ENCODE measurements around the gene CARS2.

The CARS2 gene

GRCh38 chr13:110700641-110701040 is 5.3 kb downstream of the CARS2 start:
- no peaks in the 10 kb centered on the region for H3K27me3 ChIP-seq
- H3K27ac ChIP-seq, result peak overlapping the region; percentile 82
- H3K9me3 ChIP-seq, result no peaks in the 10 kb centered on the region
- H3K36me3 ChIP-seq, result no peaks in the 10 kb centered on the region
- no peak overlapping the region for H3K4me3 ChIP-seq (ENCODE audit: low read depth in 1 of 2, low read length in 1 of 2)
- TF ChIP-seq CTCF (IDR thresholded peaks at IDR 0.05), result no peak
- peaks cover 68 to 82% of the 10 kb centered on the region in 2 experiments for H3K4me1 ChIP-seq (ENCODE audit: control insufficient read depth in 1 of 2, insufficient read depth in 1 of 2, low read depth in 1 of 2, low read length in 1 of 2)

GRCh38 chr13:110700186-110700585 is 5.7 kb downstream of the CARS2 start:
- no peaks in the 10 kb centered on the region for H3K36me3 ChIP-seq

GRCh38 chr13:110699148-110700145 is 6.5 kb downstream of the CARS2 start:
- Histone ChIP-seq H3K4me1 (ENCODE audit: control insufficient read depth in 1 of 2, insufficient read depth in 1 of 2, low read depth in 1 of 2, low read length in 1 of 2) (peaks cover 56 to 70% of the 10 kb centered on the region in 2 experiments), H3K9me3 (no peaks in the 10 kb centered on the region), H3K36me3 (no peaks in the 10 kb centered on the region), H3K4me3 (ENCODE audit: low read depth in 1 of 2, low read length in 1 of 2) (no peak overlapping the region), H3K27ac (peak overlapping the region; percentile 82), H3K27me3 (no peaks in the 10 kb centered on the region)
- no peak for TF ChIP-seq CTCF (IDR thresholded peaks at IDR 0.05)

More at GRCh38 chr13:110700186-110700585, 5.7 kb downstream of the CARS2 start:
- no peak overlapping the region for H3K4me3 ChIP-seq (ENCODE audit: low read depth in 1 of 2, low read length in 1 of 2)
- peaks cover 63 to 78% of the 10 kb centered on the region in 2 experiments for H3K4me1 ChIP-seq (ENCODE audit: control insufficient read depth in 1 of 2, insufficient read depth in 1 of 2, low read depth in 1 of 2, low read length in 1 of 2)
- no peaks in the 10 kb centered on the region for H3K27me3 ChIP-seq
- TF ChIP-seq CTCF (IDR thresholded peaks at IDR 0.05), result no peak
- no peaks in the 10 kb centered on the region for H3K9me3 ChIP-seq
- H3K27ac ChIP-seq, result peak overlapping the region; percentile 82

- Histone ChIP-seq H3K36me3 (no peaks in the 10 kb centered on the region), H3K27ac (peak overlapping the region; percentile 82), H3K27me3 (no peaks in the 10 kb centered on the region), H3K9me3 (no peaks in the 10 kb centered on the region), H3K4me1 (ENCODE audit: control insufficient read depth in 1 of 2, insufficient read depth in 1 of 2, low read depth in 1 of 2, low read length in 1 of 2) (peaks cover 48 to 63% of the 10 kb centered on the region in 2 experiments), H3K4me3 (ENCODE audit: low read depth in 1 of 2, low read length in 1 of 2) (peak overlapping the region in 1 of 2 experiments; percentile 5)
- TF ChIP-seq CTCF (IDR thresholded peaks at IDR 0.05), result no peak
These were observed 7.2 kb downstream of the CARS2 start for GRCh38 chr13:110698689-110699088.

- H3K4me1 ChIP-seq (ENCODE audit: control insufficient read depth in 1 of 2, insufficient read depth in 1 of 2, low read depth in 1 of 2, low read length in 1 of 2), result peaks cover 40 to 54% of the 10 kb centered on the region in 2 experiments
- peak overlapping the region in 1 of 2 experiments; percentile 5 for H3K4me3 ChIP-seq (ENCODE audit: low read depth in 1 of 2, low read length in 1 of 2)
- no peaks in the 10 kb centered on the region for H3K9me3 ChIP-seq
- no peaks in the 10 kb centered on the region for H3K36me3 ChIP-seq
- no peak for TF ChIP-seq CTCF (IDR thresholded peaks at IDR 0.05)
- H3K27me3 ChIP-seq, result no peaks in the 10 kb centered on the region
- peak overlapping the region; percentile 82 for H3K27ac ChIP-seq
These were observed 8.1 kb downstream of the CARS2 start for GRCh38 chr13:110697842-110698241.
